Transverse colon (tissue), 4 donors: ENCODE measurements around the gene SBNO2. TPM values are rescaled to one million over a fixed set of nuclear protein-coding genes. Genes with fewer than 3 reads are reported as not detected.

Source experiments
- DNase-seq: peaks from one replicate; pipeline ENCODE4 v3.0.0-alpha.2; 2019
- H3K27ac ChIP-seq, 4 donors: fragments of 200-600 bp; sonication (generic); 2 replicates each; pipeline ENCODE4 v1.5.1; 2016 to 2018; ENCODE audit warnings: inconsistent platforms in 4 of 4
- H3K27me3 ChIP-seq: fragments of 200-600 bp; sonication (generic); 2 replicates; pipeline ENCODE4 v1.5.1; 2017; ENCODE audit warnings: inconsistent platforms
- H3K36me3 ChIP-seq, 4 donors: fragments of 200-600 bp; sonication (generic); 2 replicates each; pipeline ENCODE4 v1.5.1; 2017 to 2019; ENCODE audit warnings: inconsistent platforms in 4 of 4
- H3K4me1 ChIP-seq, 4 donors: fragments of 200-600 bp; sonication (generic); 2 replicates each; pipeline ENCODE4 v1.5.1; 2017 to 2020; ENCODE audit warnings: inconsistent platforms in 4 of 4
- H3K4me3 ChIP-seq, 4 donors: fragments of 200-600 bp; sonication (generic); 1 replicate in 1 of 4; 2 replicates in 3 of 4; pipeline versions ENCODE4 v1.5.1 to v1.6.1; 2017 to 2019; ENCODE audit warnings: inconsistent platforms in 4 of 4
- H3K9me3 ChIP-seq, 2 donors: fragments of 200-600 bp; sonication (generic); 2 replicates each; pipeline ENCODE4 v1.5.1; 2017 to 2019; ENCODE audit warnings: inconsistent platforms in 2 of 2
- EP300 ChIP-seq: sonication (generic); formaldehyde crosslinking; IDR thresholded peaks from one replicate; pipeline ENCODE4 v1.6.1; 2017; ENCODE audit warnings: antibody characterized with exemption, low read depth
- POLR2A ChIP-seq: fragments of 450-650 bp; IDR thresholded peaks from one replicate; pipeline ENCODE4 v1.6.1; 2016; ENCODE audit warnings: antibody characterized with exemption, mild to moderate bottlenecking, moderate library complexity
- POLR2AphosphoS5 ChIP-seq, 3 donors: sonication (generic); formaldehyde crosslinking; IDR thresholded peaks; one replicate each; pipeline ENCODE4 v1.6.1; 2016; ENCODE audit warnings: antibody characterized with exemption in 3 of 3
- WGBS, 2 donors: methylation state at CpG; one replicate each; pipeline ENCODE4 v1.1.5; 2018; ENCODE audit warnings: low coverage in 1 of 2; 5-methylcytosine and 5-hydroxymethylcytosine counted together
- in situ Hi-C, 4 donors: fragments of 200-750 bp; cut with MboI; loops; one replicate each; pipeline versions ENCODE4 v1.15.0 to v1.15.1; 2017; ENCODE audit warnings: low sequenced_read_pairs in 3 of 4, low pct_ligation_motif_present in 1 of 4, low pct_unique_long_range_greater_than_20kb in 1 of 4
- intact Hi-C: fragments of 100-400 bp; cut with DNase I; formaldehyde crosslinking; loops from one replicate; pipeline ENCODE4 v1.15.1; 2023; ENCODE audit warnings: low total_unique reads
- total RNA-seq, 4 donors: library from RNA; depleted of rRNA; stranded (reverse); fragments of >200 nt; gene quantifications; one replicate each; pipeline ENCODE4 v1.1.0, GENCODE V29; 2016
- TF ChIP-seq, protein P1 (sequence below), 5 experiments: fragments of 200-600 bp in 3 of 5; fragments of 450-650 bp in 2 of 5; sonication (generic) in 3 of 5; IDR thresholded peaks; 1 replicate in 2 of 5; 2 replicates in 3 of 5; pipeline ENCODE4 v1.5.1; 2016 to 2017; ENCODE audit warnings: antibody characterized with exemption in 5 of 5, inconsistent platforms in 3 of 5, mild to moderate bottlenecking in 2 of 5, moderate library complexity in 1 of 5

SBNO2 gene
- total RNA-seq, 4 donors from 2014 or later: 34.5 to 142 (median 48.3) TPM

DNA sequence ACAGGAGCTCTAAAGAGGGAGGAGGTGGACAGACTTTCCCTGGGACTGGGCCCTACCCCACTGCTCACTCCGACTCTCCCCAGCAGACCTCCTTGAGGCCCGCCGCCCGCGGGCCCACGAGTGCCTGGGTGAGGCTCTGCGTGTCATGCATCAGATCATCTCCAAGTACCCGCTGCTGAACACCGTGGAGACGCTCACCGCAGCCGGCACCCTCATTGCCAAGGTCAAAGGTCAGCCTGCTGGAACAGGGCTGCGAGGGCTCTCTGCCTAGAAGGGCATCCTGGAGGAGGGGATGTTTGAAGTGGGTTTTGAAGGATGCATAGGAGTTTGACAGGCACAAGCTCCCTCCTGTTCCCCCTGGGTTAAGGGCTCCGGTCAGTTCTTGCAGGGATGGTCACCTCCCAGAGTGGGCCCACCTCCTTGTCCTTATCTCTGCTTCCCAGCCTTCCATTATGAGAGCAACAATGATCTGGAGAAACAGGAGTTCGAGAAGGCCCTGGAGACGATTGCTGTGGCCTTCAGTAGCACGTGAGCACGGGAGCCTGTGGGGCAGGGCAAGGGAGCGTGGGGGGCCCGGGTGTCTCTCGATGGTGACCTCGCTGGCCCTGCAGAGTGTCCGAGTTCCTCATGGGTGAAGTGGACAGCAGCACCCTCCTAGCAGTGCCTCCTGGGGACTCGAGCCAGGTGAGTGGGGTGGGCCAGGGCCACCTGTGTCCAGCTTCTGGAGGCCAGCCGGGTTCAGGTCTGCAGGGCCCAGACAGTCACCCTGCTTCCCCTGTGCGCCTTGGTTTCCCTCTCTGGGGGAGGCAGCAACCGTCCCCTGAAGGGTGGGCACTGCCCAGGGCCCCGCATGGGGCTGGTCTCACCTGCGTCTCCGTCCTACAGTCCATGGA, 100.8 kb downstream of the SBNO2 start:
- Histone ChIP-seq H3K36me3 (no peaks in the 10 kb centered on the region), H3K4me1 (peaks cover 5 to 67% (median 39%) of the 10 kb centered on the region in 4 donors), H3K9me3 (no peaks in the 10 kb centered on the region), H3K4me3 (no peak overlapping the region), H3K27ac (no peak overlapping the region), H3K27me3 (peaks cover 49% of the 10 kb centered on the region)
- DNase-seq: no peak
- intact Hi-C loops: no loop called here
- TF ChIP-seq EP300: no peak
- TF ChIP-seq, protein P1, sequence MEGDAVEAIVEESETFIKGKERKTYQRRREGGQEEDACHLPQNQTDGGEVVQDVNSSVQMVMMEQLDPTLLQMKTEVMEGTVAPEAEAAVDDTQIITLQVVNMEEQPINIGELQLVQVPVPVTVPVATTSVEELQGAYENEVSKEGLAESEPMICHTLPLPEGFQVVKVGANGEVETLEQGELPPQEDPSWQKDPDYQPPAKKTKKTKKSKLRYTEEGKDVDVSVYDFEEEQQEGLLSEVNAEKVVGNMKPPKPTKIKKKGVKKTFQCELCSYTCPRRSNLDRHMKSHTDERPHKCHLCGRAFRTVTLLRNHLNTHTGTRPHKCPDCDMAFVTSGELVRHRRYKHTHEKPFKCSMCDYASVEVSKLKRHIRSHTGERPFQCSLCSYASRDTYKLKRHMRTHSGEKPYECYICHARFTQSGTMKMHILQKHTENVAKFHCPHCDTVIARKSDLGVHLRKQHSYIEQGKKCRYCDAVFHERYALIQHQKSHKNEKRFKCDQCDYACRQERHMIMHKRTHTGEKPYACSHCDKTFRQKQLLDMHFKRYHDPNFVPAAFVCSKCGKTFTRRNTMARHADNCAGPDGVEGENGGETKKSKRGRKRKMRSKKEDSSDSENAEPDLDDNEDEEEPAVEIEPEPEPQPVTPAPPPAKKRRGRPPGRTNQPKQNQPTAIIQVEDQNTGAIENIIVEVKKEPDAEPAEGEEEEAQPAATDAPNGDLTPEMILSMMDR (IDR thresholded peaks at IDR 0.05): no peak
- TF ChIP-seq POLR2AphosphoS5 (IDR thresholded peaks at IDR 0.05): no peak
- no peak for TF ChIP-seq POLR2A
- in situ Hi-C loops: no loop called here
- 83% methylated on average over 25 of the region's 30 CpGs; no CpG with 5 or more reads in 1 of the 2 donors for WGBS, 2 donors

DNA sequence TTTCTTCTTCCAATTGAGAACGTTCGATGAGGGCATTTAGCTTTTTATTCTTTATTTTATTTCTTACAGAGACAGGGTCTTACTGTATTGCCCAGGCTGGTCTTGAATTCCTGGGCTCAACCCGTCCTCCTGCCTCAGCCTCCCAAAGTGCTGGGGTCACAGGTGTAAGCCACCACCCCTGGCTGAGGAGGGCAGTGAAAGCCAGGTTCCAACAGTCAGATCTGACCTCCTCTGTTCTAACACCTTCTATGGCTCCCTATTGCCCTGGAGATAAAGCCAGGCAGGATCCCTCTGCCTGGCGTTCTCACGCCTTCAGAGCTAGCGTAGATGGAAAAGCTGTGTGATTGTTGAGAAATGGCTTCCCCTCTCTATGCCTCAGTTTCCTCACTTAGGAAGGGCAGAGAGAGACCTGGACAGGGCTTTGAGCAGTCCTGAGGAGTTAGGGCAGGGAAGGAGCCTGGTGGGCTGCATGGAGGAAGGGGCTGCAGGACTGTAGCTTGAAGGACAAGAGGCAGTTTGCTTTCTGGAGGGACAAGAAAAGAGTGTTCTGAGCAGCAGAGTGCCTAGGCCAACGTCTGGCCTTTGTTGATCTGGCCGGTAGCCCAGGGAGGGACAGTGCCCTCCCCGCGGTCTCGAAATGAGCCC, 101.6 kb downstream of the SBNO2 start:
- in situ Hi-C loops: no loop called here
- no peak overlapping the region for H3K4me3 ChIP-seq
- no peak for DNase-seq
- no peaks in the 10 kb centered on the region for H3K9me3 ChIP-seq
- H3K36me3 ChIP-seq: no peaks in the 10 kb centered on the region
- TF ChIP-seq, protein P1 (IDR thresholded peaks at IDR 0.05): no peak
- TF ChIP-seq POLR2AphosphoS5 (IDR thresholded peaks at IDR 0.05) (no peak), POLR2A (no peak), EP300 (no peak)
- H3K27me3 ChIP-seq: peaks cover 55% of the 10 kb centered on the region
- 55% methylated on average over 11 of the region's 11 CpGs; no CpG with 5 or more reads in 1 of the 2 donors for WGBS, 2 donors
- intact Hi-C loops: no loop called here
- H3K27ac ChIP-seq: no peak overlapping the region
- H3K4me1 ChIP-seq: peaks cover 6 to 64% (median 39%) of the 10 kb centered on the region in 4 donors

GRCh38 chr19:1070931-1071791, 102.9 kb downstream of the SBNO2 start:
- in situ Hi-C loops (no loop called here), intact Hi-C loops (no loop called here)
- WGBS, 2 donors: 31% methylated on average over 27 of the region's 99 CpGs; no CpG with 5 or more reads in 1 of the 2 donors
- Histone ChIP-seq H3K4me3 (no peak overlapping the region), H3K4me1 (peaks cover 17 to 65% (median 51%) of the 10 kb centered on the region in 4 donors), H3K36me3 (no peaks in the 10 kb centered on the region), H3K27me3 (peaks cover 68% of the 10 kb centered on the region), H3K9me3 (no peaks in the 10 kb centered on the region), H3K27ac (no peak overlapping the region)
- TF ChIP-seq, protein P1 (IDR thresholded peaks at IDR 0.05): no peak
- TF ChIP-seq POLR2A (no peak), EP300 (no peak), POLR2AphosphoS5 (IDR thresholded peaks at IDR 0.05) (no peak)
- no peak for DNase-seq

DNA sequence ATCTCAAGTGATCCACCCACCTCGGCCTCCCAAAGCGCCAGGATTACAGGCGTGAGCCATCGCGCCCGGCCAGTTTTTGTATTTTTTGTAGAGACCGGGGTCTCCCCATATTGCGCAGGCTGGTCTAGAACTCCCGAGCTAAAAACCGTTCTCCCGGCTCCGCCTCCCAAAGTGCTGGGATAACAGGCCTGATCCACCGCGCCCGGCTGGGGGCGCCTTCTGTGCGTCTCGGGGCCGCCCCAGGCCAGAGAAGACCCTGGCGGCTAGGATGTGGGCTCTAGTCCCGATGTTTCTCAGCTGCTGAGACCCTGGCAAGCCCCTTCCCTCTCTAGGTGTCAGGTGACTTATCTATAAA, 103.5 kb downstream of the SBNO2 start:
- H3K4me1 ChIP-seq: peaks cover 23 to 64% (median 54%) of the 10 kb centered on the region in 4 donors
- 31% methylated on average over 21 of the region's 21 CpGs; no CpG with 5 or more reads in 1 of the 2 donors for WGBS, 2 donors
- H3K27ac ChIP-seq: no peak overlapping the region

More for the DNA sequence above, 103.5 kb downstream of the SBNO2 start:
- DNase-seq: no peak
- H3K27me3 ChIP-seq: peaks cover 69% of the 10 kb centered on the region
- no peaks in the 10 kb centered on the region for H3K9me3 ChIP-seq
- H3K4me3 ChIP-seq: no peak overlapping the region
- H3K36me3 ChIP-seq: no peaks in the 10 kb centered on the region
- TF ChIP-seq EP300 (no peak), POLR2AphosphoS5 (IDR thresholded peaks at IDR 0.05) (no peak), POLR2A (no peak)
- TF ChIP-seq, protein P1 (IDR thresholded peaks at IDR 0.05): no peak
- intact Hi-C loops: no loop called here
- in situ Hi-C loops: no loop called here
